Smooth muscle cell (in vitro differentiated cells): Measurements from ENCODE around the gene CADM2. TPM values are rescaled to one million over a fixed set of nuclear protein-coding genes. Genes with fewer than 3 reads are reported as not detected.

Experiments used
- DNase-seq: peaks from one replicate; lab custom pipeline; 2025; ENCODE audit not compliant: unreplicated experiment; lab: John Stamatoyannopoulos, UW
- H2AFZ ChIP-seq: fragments of 200-600 bp; sonication (generic); 2 replicates; pipeline ENCODE4 v1.6.0; 2016; ENCODE audit warnings: antibody characterized with exemption, low read depth, mild to moderate bottlenecking
- H3F3A ChIP-seq: fragments of 200-600 bp; sonication (generic); 2 replicates; pipeline ENCODE4 v1.6.0; 2017; ENCODE audit warnings: antibody characterized with exemption, low read depth
- H3K27ac ChIP-seq: fragments of 200-600 bp; sonication (generic); 2 replicates; pipeline ENCODE4 v1.5.1; 2016; ENCODE audit warnings: low read depth, mild to moderate bottlenecking
- H3K27me3 ChIP-seq: fragments of 200-600 bp; sonication (generic); 2 replicates; pipeline ENCODE4 v1.6.1; 2016; ENCODE audit warnings: low read depth, mild to moderate bottlenecking
- H3K36me3 ChIP-seq: fragments of 200-600 bp; sonication (generic); 2 replicates; pipeline ENCODE4 v1.5.1; 2016; ENCODE audit warnings: low read depth
- H3K4me1 ChIP-seq: fragments of 200-600 bp; sonication (generic); 2 replicates; pipeline ENCODE4 v1.5.1; 2016; ENCODE audit warnings: low read depth
- H3K4me2 ChIP-seq: fragments of 200-600 bp; sonication (generic); 2 replicates; pipeline ENCODE4 v1.6.0; 2016; ENCODE audit warnings: mild to moderate bottlenecking
- H3K4me3 ChIP-seq: fragments of 200-600 bp; sonication (generic); 2 replicates; pipeline ENCODE4 v1.5.1; 2016; ENCODE audit warnings: mild to moderate bottlenecking
- H3K79me2 ChIP-seq: fragments of 200-600 bp; sonication (generic); 2 replicates; pipeline ENCODE4 v1.6.0; 2016; ENCODE audit warnings: low read depth, mild to moderate bottlenecking
- H3K9ac ChIP-seq: fragments of 200-600 bp; sonication (generic); 2 replicates; pipeline ENCODE4 v1.6.0; 2016; ENCODE audit warnings: low read depth
- H3K9me3 ChIP-seq: fragments of 200-600 bp; sonication (generic); replicated peaks from 2 replicates; pipeline ENCODE4 v1.5.1; 2016; ENCODE audit warnings: low read depth
- H4K20me1 ChIP-seq: fragments of 200-600 bp; sonication (generic); 2 replicates; pipeline ENCODE4 v1.6.0; 2016; ENCODE audit warnings: low read depth
- WGBS: methylation state at CpG from one replicate; pipeline ENCODE4 v1.1.7; 2016; ENCODE audit warnings: low lambda C conversion rate; 5-methylcytosine and 5-hydroxymethylcytosine counted together
- polyA plus RNA-seq: library from polyadenylated mRNA; unstranded; fragments of >200 nt; fragmentation: Nextera tagmentation; extraction: Ambion mirVana; gene quantifications from 2 replicates; pipeline ENCODE4 v1.2.1, GENCODE V29; 2016
- total RNA-seq: library from RNA; depleted of rRNA; stranded (reverse); fragments of >200 nt; gene quantifications from 2 replicates; pipeline ENCODE4 v1.2.3, GENCODE V29; 2014
- TF ChIP-seq, protein P1 (sequence below): fragments of 200-600 bp; sonication (generic); IDR thresholded peaks from 2 replicates; pipeline ENCODE4 v1.5.1; 2017; ENCODE audit warnings: borderline replicate concordance, mild to moderate bottlenecking, antibody characterized with exemption; ENCODE audit not compliant: insufficient read depth, poor library complexity, severe bottlenecking

Gene CADM2
- total and polyA plus RNA-seq, 2 experiments from 2014 or later, result 0.13 TPM; not detected in 1

DNA sequence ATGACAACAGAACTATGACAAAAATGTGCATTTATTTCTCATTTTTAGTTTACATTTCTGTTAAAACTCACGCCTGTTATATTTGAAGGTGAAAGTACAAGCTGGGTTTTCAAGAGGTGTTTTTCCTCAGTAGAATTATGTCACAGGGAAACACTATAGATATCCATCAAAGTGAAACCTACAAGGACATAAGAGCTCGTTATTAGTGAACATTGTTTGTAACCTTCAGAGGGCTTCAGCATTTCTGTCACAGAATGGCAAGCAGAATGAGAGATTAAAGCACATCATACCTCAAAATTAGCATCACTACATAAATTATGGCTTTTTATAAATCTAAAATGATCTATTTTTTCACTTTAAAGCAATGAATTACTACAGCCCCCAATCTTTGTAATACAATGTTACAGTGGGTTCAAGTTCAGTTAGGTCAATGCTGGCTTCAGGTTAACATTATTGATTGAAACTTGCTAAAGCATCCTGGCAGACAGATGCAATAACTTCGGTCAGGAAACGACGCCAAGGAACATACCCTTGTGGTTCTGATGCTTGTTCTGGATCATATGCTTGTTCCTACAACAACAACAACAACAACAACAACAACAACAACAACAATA is 405.6 kb downstream of the CADM2 start:
- no peak for DNase-seq
- Histone ChIP-seq H3F3A (no peaks in the 10 kb centered on the region), H3K27me3 (no peaks in the 10 kb centered on the region), H3K9ac (no peak overlapping the region), H3K27ac (no peak overlapping the region), H3K9me3 (no peaks in the 10 kb centered on the region), H3K4me1 (no peaks in the 10 kb centered on the region), H3K36me3 (no peaks in the 10 kb centered on the region), H3K4me3 (no peak overlapping the region), H2AFZ (no peak overlapping the region), H4K20me1 (no peaks in the 10 kb centered on the region), H3K79me2 (no peaks in the 10 kb centered on the region), H3K4me2 (no peak overlapping the region)
- WGBS, result 87% methylated on average over 5 of the region's 5 CpGs
- TF ChIP-seq, protein P1, sequence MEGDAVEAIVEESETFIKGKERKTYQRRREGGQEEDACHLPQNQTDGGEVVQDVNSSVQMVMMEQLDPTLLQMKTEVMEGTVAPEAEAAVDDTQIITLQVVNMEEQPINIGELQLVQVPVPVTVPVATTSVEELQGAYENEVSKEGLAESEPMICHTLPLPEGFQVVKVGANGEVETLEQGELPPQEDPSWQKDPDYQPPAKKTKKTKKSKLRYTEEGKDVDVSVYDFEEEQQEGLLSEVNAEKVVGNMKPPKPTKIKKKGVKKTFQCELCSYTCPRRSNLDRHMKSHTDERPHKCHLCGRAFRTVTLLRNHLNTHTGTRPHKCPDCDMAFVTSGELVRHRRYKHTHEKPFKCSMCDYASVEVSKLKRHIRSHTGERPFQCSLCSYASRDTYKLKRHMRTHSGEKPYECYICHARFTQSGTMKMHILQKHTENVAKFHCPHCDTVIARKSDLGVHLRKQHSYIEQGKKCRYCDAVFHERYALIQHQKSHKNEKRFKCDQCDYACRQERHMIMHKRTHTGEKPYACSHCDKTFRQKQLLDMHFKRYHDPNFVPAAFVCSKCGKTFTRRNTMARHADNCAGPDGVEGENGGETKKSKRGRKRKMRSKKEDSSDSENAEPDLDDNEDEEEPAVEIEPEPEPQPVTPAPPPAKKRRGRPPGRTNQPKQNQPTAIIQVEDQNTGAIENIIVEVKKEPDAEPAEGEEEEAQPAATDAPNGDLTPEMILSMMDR, result no peak

DNA sequence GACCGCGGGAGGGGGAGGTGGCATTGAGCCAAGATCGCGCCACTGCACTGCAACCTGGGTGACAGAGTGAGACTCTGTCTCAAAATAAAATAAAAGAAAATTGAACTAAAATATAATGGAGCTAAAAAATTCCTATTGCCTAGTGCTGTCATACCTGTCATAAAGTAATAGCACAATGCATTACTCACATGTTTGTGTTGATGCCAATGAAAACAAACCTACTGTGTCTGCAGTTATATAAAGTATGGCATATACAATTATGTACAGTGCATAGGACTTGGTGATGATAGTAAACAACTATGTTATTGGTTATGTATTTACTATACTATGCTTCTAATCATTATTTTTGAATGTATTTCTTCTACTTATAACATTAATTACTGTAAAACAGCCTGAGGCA is 411.6 kb downstream of the CADM2 start:
- Histone ChIP-seq H3K9me3 (no peaks in the 10 kb centered on the region), H3F3A (no peaks in the 10 kb centered on the region), H3K4me3 (no peak overlapping the region), H3K27me3 (no peaks in the 10 kb centered on the region), H3K4me1 (no peaks in the 10 kb centered on the region), H3K79me2 (no peaks in the 10 kb centered on the region), H3K4me2 (no peak overlapping the region), H2AFZ (no peak overlapping the region), H3K27ac (no peak overlapping the region), H3K9ac (no peak overlapping the region), H4K20me1 (no peaks in the 10 kb centered on the region), H3K36me3 (no peaks in the 10 kb centered on the region)
- no peak for DNase-seq
- 95% methylated on average over 4 of the region's 4 CpGs for WGBS
- TF ChIP-seq, protein P1, result no peak

DNA sequence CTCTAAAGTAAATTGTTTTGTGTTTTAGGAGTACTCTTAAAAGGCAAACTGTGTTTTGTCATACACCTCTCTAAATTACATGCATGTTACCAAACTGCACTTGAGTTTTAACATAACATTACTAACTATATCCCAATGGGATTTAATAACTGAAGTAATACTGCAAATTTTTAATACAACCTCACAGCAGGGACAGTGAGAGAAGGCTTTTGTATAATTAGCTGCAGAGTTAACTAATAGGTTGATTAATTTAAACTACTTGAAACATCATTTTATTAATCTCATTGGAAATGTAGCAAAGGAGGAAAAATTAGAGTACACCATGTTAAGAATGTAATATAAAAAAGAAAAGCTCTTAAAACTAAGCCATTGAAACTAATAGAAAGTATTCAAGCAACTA is 417.3 kb downstream of the CADM2 start:
- no peak for DNase-seq
- Histone ChIP-seq H3K9ac (no peak overlapping the region), H3F3A (no peaks in the 10 kb centered on the region), H3K27me3 (no peaks in the 10 kb centered on the region), H3K79me2 (no peaks in the 10 kb centered on the region), H3K4me2 (no peak overlapping the region), H2AFZ (no peak overlapping the region), H3K4me3 (no peak overlapping the region), H4K20me1 (no peaks in the 10 kb centered on the region), H3K36me3 (no peaks in the 10 kb centered on the region), H3K9me3 (no peaks in the 10 kb centered on the region), H3K27ac (no peak overlapping the region), H3K4me1 (no peaks in the 10 kb centered on the region)
- TF ChIP-seq, protein P1, result no peak

DNA sequence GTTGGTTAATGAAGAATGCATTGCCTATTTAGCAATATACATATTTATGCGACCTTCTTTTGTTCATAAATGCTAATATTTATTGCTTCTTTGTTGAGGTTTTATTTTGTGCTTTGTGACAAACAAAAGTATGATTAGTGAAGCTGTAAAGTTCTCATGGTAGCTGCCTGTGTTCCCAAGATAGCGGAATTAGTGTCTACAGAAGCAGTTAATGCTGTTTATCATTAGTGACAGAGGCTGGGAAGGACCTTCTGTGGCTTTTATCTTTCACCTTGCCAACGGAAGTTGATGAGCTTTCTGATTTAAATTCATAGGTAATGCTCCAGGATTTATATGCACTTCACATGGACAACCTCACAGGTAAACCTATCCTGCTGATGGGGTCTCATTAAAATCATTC is 418.3 kb downstream of the CADM2 start:
- H3K4me3 ChIP-seq, result no peak overlapping the region
- H3F3A ChIP-seq, result no peaks in the 10 kb centered on the region
- H3K4me2 ChIP-seq, result no peak overlapping the region
- H3K27me3 ChIP-seq, result no peaks in the 10 kb centered on the region
- DNase-seq, result no peak
- no peaks in the 10 kb centered on the region for H3K36me3 ChIP-seq
- no peak overlapping the region for H2AFZ ChIP-seq
- no peaks in the 10 kb centered on the region for H3K79me2 ChIP-seq
- H4K20me1 ChIP-seq, result no peaks in the 10 kb centered on the region
- TF ChIP-seq, protein P1, result no peak
- no peaks in the 10 kb centered on the region for H3K4me1 ChIP-seq
- 56% methylated on average over 3 of the region's 3 CpGs for WGBS
- H3K9ac ChIP-seq, result no peak overlapping the region
- no peak overlapping the region for H3K27ac ChIP-seq
- H3K9me3 ChIP-seq, result no peaks in the 10 kb centered on the region
